ENCODE results near the gene SPDYE6.

GRCh38 chr7:102320181-102320580, 36.1 kb downstream of the SPDYE6 start:
- TF ChIP-seq POLR2A (IDR thresholded peaks at IDR 0.05) (no peak), CTCF (IDR thresholded peaks at IDR 0.05) (no peak)

Data from heart left ventricle (tissue), 13 donors.